ENCODE results near the gene TTLL11. TPM values are rescaled to one million over a fixed set of nuclear protein-coding genes. Genes with fewer than 3 reads are reported as not detected.
"Not testable (repeated sequence)": the region's sequence is repeated elsewhere in the genome, so short reads cannot be mapped to it uniquely, and the experiment has no call there.

The TTLL11 gene
- polyA plus RNA-seq, 10 donors: 13.3 to 32.0 (median 23.8) TPM

DNA sequence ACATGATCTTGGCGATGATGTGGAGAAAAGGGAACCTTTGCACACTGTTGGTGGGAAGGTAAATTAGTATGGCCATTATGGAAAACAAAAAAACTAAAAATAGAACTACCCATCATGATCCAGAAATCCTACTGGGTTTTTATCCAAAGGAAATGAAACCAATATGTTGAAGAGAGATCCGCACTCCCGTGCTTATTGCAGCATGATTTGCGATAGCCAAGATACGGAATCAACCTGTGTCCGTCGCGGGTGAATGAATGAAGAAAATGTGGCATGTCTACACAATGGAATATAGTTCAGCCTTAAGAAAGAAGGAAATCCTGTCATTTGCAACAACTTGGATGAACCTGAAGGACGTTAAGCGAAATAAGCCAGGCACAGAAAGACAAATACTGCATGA lies 84.5 kb downstream of the TTLL11 start:
- DNase-seq: no peak

DNA sequence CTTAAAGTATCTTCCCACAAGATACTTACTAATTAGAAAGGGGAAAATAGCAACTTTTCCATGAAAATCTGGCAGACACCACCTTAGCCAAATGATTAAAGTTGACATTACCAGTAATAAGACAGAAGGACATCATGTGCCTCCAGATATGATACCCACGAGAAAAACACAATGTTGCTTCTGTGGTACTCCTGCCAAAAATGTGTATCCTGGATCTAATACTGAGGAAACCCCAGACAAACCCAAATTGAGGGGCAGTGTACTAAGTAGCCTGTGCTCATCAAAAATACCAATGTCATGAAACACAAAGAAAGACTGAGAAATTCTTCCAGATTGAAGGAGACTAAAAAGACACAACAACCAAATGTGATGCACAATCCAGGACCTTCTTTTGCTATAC lies 85.3 kb downstream of the TTLL11 start:
- no peak for DNase-seq

DNA sequence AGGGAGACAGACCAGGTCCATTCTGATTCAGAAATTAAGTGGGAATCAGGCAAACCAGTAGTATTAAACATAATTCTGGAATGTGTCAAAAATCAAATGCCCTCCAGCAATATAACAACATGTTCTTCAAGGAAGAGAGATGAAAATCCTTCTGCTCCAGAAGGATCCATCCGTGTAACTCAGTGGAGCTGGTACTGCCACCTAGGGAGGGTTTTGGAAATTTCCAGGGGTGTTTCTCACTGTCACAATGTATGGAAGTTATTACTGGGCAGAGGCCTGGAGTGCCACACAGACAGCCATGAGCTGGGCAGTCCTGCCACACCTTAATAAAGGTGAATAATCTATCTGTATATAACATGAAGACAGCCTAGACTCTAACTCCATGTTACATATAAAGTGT lies 87.5 kb downstream of the TTLL11 start:
- DNase-seq: no peak

DNA sequence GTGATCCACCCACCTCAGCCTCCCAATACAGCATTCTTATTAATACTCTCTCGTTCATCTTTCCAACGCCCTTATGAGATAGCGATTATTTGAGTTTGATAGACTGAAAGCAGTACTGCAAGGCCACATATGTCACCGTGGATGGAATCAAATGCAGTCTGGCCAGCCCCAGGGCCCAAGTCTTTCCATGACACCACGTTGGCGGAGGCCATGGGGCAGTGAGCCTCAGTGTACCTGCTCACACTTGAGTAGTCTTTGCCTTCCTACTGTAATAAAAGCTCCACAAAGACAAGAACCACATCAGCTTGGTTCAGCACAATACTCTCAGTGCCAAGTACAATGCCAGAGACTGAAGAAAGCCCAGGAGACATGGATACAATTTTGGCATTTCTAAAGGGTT lies 88.5 kb downstream of the TTLL11 start:
- DNase-seq: no peak

DNA sequence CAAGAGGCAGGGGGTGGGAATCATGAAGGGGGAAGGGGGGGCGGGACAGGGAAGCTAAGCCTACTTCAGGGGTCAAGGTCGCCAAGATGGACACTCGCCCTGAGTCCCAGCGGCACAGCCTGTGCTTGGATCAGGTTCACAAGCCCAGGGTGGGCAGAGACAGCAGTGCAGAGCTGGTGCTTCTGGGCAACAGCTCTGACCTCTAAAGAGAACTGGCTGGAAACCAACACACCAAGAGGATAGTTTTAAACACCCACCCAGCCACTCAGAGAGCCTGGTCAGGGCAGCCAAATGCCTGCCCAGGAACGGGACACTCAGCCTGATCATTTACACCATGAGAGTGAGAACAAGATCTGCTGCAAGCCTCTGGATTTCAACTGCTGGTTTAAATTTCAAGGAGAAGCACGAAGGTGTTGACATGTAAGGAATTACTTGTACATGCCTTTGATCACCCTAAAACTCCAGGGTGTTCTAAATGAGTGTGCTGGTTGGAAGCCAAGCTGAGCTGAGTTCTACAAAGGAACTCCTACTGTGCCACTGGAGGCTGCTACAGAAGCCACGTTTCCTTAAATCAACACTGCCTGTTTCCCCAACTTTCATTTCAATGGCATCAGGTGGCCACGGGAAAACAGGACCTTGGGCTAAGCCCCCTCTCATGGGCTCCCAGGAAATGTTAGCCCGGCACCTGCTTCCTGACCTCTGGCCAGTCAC lies 91.5 kb downstream of the TTLL11 start:
- DNase-seq: peak in 1 of 3 donors; percentile 44

DNA sequence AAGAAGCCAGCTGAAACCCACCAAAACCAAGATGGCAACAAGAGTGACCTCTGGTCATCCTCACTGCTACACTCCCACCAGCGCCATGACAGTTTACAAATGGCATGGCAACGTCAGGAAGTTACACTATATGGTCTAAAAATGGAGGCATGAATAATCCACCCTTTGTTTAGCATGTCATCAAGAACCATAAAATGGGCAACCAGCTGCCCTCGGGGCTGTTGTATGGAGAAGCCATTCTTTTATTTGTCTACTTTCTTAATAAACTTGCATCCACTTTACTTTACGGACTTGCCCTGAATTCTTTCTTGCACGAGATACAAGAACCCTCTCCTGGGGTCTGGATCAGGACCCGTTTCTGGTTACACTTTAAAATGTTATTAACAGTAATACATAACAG lies 92.6 kb downstream of the TTLL11 start:
- not testable (repeated sequence) for DNase-seq

DNA sequence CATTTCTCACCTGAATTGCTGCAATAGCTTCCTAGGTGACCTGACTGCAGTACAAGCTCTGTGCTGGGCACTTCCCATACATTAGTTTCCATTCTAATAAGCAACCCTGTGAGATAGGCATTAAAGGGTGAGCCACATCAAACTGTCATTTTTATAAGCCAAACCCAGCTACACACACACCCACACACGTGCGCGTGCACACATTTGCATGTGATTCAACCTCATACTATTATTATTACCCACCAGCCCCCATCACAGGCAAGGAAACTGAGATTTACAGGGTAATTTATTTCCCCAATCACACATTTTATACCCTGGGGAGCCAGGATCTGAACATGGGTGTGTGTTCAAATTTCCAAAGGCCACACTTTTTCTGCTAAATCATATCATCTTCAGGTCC lies 93.6 kb downstream of the TTLL11 start:
- no peak for DNase-seq

DNA sequence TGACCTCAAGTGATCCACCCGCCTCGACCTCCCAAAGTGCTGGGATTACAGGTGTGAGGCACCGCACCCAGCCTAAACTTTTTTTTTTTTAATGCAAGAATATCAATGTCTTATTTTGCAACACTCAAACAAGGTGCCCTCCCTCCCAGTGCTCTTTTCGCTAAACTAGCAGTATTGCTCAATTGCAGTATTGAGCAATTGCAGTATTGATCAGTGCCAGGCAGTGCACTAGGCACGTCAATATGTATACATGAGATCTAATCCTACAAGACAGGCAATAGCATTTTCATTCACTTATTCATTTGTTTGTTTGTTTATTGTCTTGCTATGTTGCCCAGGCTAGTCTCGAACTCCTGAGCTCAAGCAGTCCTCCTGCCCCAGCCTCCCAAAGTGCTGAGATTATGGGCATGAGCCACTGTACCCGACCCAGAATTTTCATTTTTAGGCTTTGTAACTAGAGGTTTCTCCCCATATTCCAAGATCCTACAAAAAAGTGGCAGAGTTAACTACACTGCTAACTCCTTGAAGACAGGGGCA lies 94.5 kb downstream of the TTLL11 start:
- DNase-seq: no peak

DNA sequence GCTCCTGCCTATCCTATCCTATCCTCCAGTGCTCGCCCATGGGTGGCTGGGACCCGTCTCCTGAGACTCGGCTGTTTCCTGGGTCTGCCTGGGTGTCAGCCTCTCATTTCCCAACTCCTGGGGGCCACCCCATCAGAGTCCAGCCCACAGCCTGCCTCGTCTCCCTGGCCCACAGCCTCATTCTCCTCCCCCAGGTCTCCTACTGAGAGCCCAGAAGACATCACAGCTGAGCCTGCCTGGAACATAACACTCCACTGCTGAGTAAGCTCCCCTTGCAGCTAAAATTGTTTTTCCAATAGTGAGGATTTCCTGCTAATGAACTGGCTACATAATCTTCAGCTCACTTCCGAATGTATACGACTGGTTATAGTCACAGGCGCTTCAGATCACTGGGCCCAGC lies 95.3 kb downstream of the TTLL11 start:
- peak; percentile 29 to 82 (median 52) for DNase-seq

DNA sequence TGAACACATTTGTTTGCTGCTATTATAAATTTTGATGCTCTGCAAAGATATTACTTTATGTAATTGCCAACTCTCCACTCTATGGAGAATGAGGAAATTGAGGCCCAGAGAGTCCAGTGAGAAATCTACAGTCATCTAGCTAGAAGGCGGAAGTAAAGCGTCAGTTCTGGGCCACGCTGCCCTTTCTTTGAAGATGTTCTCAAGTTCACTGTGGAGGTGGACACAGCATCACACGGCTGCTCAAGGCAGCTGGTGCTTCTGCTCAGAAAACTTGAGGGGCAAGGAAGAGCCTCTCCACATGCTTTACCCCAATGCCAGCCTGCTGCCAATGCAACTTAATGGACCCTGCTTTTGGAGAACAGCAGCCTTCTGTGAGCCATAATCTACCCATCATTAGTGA lies 96.3 kb downstream of the TTLL11 start:
- DNase-seq: no peak

DNA sequence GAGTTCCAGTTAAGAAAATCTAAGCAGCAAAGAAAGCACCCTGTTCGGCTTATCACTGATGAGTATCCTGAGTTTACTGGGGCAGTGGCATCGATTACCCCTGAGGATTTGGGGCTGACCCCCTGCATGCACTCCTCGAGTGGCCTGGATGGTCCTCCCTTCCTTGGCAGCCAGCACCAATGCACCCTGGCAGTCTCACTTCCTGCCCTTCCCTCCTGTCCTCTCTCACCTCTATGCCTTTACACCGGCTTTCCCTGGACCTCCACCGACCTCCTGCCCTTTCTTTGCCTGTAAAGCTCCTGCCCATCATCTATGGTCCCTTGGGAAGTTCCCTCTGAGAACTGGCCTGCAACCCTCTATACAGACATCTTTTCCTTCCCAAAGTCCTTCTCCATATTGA lies 97.1 kb downstream of the TTLL11 start:
- DNase-seq: no peak

DNA sequence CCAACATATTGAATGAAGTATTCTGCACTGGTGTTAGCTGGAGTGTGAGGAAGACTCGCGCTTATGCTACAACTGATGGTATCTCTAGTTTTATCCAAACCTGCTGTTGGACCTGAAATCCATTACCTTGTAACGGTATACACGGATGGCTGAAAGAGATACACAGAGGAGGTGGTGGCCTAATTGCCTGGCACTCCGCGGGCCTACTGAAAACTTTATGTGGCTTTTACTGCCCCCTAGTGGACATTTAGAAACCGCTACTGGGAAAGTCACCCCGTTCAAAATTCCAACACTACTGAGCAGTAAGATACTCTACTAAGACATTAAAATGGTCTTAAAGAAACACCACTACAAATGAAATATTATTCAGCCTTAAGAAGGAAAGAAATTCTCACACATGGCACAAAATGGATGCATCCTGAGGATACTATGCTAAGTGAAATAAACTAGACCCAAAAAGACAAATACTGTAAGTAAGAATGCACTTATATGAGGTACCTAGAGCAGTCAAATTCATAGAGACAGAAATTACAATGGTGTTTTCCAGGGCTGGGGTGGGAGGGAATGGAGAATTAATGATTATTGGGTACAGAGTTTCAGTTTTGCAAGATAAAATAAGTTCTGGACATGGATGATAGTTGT lies 100.4 kb downstream of the TTLL11 start:
- peak; percentile 68 to 84 (median 78) for DNase-seq

DNA sequence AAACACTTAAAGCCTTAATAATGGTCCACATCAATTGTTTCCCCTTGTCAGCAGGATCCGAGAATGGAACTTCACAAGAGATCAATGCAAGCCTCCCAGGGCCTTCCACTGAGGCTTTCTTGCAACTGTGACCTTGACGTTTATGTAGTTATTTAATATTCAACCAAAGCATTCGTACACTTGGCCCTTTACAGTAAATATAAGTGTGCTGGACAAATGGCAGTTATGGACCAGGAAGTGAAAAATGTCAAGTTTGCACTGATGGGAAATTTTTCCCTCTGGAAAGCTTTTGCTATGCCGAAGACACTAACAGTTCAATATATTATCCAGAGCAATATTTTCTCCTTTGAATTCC lies 101.8 kb downstream of the TTLL11 start:
- DNase-seq: no peak

DNA sequence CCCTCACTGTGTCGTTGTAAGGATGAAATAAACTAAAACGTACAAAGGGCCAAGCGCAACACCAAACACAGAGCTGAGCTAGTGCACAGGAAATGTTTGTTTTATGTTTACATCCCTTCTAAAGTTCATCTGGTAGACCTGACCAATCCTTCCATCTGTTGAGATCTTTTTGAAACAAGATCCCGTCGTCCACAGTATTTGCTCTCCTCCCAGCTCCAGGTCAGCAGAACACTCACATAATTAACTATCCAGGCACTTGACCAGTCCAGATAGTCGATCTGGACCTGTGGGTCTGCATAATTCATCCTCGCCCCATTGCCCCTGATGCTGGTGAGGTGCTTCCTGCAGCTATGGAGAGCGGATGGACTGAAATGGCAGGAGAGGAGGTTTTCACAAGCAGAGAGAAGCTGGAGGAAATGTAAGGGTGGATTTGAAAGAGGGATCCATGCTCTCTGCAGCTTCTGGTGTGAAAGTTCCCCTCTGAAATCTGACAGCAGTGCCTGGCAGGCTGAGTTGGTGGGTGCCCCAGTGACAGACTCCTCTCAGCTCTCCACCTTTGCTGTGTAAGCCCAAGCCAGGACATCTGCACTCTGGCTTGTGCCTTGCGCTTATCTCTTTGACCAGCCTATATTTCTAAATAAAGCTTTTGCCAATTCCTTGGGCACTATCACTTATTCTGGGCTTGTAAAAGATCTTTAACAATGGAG lies 102.4 kb downstream of the TTLL11 start:
- no peak for DNase-seq

DNA sequence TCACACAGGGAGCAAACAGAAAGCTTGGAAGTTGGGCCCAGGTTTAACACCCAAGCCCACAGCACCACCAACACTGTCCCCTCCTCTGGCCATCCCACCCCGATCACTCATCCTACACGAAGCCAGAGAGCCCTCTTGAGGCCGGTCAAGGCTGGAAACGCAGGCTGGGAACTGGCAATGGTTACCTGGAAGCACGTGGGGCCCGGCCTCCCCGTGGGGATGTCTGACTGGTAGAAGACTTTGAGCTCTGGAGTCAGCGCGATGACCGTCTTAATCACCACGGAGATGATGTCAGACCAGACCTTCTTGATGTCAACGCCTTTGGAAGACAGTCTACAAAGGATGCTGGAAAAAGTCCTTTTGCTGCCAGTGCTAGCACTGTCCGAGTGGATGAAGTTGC lies 104.1 kb downstream of the TTLL11 start:
- no peak for DNase-seq

DNA sequence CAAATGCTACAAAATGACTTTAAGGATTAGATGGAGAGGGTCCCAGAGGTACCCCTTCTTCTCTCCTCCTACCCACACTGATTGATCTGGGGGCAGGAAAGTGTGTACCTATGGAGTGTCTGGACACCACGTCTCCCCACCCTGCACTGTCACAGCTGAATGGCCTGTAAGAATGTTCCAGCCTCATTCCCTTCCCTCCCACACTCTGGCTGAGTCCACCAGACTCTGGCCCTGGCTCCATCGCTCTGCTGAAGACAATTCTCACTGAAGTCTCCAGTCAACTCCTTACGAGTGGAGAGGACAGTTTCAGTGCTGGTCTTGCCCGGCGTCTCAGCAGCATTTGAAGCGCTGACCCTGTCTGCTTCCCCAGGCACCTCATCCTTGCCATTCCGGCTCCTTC lies 105.8 kb downstream of the TTLL11 start:
- no peak for DNase-seq

DNA sequence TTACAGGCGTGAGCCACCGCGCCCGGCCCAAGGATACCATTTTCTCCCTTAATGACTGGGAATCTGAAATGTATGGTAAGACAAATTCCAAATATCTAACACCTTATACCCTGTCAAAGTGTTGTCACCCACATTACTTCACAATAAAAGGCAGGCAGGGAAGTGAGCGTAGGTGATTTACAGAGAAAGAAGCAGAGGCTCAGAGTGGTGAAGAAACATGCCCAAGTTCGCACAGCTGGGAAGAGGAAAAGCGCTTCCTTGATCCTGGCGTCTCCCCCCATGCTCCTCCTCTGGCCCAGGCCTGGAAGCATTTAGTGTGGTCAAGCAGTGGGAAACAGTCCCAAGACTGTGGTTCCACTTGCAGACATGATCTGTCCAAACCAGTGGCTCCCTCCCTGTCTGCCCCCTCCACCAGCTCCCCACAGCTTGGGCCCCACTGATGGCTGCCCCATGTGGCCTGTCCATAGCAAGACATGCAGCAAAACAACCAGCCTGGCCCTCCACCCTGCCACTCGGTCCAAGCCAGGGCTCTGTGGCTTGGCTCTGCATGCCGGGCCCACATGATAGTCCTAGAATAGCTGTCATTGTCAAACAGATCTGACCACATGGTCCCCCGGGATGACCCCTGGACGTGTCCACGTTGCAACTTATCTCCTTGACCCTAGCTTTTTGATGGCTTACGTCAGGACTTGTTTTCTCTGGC lies 107.2 kb downstream of the TTLL11 start:
- DNase-seq: no peak

DNA sequence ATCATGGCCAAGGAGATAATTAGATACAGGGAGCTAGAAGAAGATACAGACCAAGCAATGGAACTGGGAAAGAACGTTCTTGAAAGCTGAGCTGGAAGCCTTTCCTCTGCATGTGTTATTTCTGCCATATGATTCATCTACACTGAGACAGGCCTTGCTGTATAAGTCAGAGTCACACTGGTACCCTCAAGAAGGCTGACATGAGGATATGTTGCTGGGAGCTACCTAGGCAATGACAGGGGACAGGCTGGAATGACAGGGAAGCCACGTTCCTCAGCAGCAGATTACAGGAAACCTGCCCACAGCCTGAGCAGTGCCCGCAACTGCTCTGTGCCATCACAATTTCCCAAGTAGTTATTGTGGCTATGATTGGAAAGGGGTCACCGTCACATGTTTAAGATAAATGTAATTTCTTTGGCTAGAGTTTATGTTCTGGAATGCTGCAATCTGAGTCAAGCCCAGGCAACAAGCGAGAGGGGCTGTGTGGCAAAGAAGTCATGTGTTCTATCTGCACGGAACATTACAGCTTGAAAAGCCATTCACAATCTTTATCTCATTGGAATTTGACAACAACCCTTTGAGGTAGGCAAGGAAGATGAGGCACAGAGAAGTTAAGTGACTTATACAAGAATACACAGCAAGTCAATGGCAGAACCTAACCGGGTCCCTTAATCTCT lies 108.2 kb downstream of the TTLL11 start:
- DNase-seq: peak in 1 of 3 donors; percentile 68

DNA sequence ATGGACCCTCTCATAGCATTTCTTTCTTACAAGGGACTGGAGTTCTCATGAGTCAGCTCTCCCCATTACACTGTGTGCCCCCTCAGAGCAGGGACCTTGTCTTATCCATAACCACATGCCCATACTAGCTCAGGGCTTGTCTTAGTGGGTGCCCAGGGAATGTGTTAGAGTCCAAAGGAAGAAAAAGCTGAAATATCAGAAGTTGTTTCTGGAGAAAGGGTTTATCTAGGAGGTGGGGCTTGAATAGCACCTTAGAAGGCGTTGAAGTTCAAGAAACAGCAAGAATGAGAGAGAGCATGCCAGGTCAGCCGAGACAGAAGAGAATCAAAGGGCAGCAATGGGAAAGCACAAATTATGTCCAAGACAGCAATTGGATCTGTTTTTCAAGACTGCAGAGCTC lies 109.4 kb downstream of the TTLL11 start:
- DNase-seq: no peak

DNA sequence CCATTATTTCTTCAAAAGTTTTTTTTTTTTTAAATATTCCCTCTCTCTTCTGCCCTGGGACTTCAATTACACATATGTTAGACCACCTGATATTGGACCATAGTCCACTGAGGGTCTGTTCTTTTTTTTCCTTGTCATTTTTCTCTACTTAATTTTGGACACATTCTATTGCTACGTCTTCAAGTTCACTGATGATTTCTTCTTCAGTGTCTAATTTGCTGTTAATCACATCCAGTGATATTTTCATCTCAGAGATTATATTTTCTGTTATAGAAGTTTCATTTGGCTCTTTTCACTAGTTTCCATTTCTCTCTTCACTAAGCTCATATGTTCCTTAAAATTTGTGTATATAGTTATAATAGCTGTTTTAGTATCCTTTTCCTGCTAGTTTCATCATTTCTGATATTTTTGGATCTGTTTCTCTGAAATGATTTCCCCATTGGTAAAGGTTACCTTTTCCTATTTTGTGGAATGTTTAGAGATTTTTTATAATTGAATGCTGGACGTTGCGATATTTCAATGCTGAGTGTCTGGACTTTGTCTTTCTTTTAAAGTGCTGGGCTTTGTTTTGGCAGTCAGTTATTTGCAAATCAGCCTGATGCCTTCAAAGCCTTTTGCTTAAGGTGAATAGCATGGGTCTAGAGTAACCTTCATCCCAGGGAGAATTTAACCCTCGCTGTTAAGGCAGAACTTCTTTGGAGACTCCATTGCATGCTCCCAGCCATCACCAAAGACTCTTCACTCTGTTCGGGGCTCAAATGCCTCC lies 111.8 kb downstream of the TTLL11 start:
- DNase-seq: no peak

DNA sequence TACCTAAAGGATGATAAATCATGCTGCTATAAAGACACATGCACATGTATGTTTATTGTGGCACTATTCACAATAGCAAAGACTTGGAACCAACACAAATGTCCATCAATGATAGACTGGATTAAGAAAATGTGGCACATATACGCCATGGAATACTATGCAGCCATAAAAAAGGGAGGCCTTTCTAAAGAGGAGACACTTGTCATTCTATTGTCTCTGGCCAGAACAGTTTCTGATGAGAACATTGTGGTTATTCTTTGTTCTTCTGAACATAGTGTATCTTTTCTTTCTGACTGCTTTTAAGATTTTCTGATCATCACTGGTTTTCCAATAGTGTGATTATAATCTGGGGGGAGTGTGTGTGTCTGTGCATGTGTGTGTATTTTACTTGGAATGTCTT lies 112.4 kb downstream of the TTLL11 start:
- not testable (repeated sequence) for DNase-seq

Data from muscle of back (tissue), 11 donors.